Adipocyte (in vitro differentiated cells): ENCODE measurements around the gene CASKIN1.

Experiments
- DNase-seq: peaks from one replicate; pipeline ENCODE4 v3.0.0-alpha.2; 2015; ENCODE audit warnings: low read depth
- H3K27me3 ChIP-seq: replicated peaks from 2 replicates; pipeline ENCODE4 v1.7.0; 2013; ENCODE audit warnings: mild to moderate bottlenecking, low read length, moderate library complexity; ENCODE audit not compliant: control insufficient read depth, insufficient read depth
- H3K36me3 ChIP-seq: 2 replicates; pipeline ENCODE4 v1.7.0; 2013; ENCODE audit warnings: low read length, mild to moderate bottlenecking, moderate library complexity; ENCODE audit not compliant: control insufficient read depth, insufficient read depth, severe bottlenecking
- H3K4me1 ChIP-seq: 2 replicates; pipeline ENCODE4 v1.7.0; 2013; ENCODE audit warnings: mild to moderate bottlenecking, low read length, moderate library complexity; ENCODE audit not compliant: control insufficient read depth, insufficient read depth
- H3K4me3 ChIP-seq: 2 replicates; pipeline ENCODE4 v1.7.0; 2013; ENCODE audit warnings: mild to moderate bottlenecking, low read length, moderate library complexity
- H3K9ac ChIP-seq: 2 replicates; pipeline ENCODE4 v1.7.0; 2013; ENCODE audit warnings: mild to moderate bottlenecking, low read length, moderate library complexity
- H3K9me3 ChIP-seq: 2 replicates; pipeline ENCODE4 v1.7.0; 2013; ENCODE audit warnings: mild to moderate bottlenecking, low read length, moderate library complexity; ENCODE audit not compliant: control insufficient read depth

The CASKIN1 gene

DNA sequence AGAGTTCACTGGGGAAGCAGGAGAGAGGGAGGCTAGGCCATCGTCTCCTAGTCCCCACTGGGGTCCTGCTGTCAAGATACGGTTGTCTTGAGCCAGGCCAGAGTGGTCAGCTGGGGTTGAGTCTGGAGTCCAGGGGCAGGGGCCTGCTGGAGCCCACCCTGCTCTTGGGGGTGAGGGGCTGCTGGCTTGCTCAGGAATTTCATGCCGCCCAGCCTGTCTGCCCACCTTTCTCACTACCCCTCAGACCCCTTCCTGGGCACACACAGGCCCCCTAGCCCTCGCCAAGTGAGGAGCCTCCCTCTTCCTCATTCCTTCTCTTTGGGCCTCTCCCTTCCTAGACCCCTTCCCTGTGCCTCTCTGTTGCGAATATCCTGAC, 39.6 kb downstream of the CASKIN1 start:
- Histone ChIP-seq H3K9me3 (no peaks in the 10 kb centered on the region), H3K36me3 (peaks cover 5% of the 10 kb centered on the region), H3K4me3 (peak overlapping the region; percentile 95), H3K4me1 (peaks cover 69% of the 10 kb centered on the region), H3K9ac (peak overlapping the region; percentile 97), H3K27me3 (no peaks in the 10 kb centered on the region)
- DNase-seq, result no peak

DNA sequence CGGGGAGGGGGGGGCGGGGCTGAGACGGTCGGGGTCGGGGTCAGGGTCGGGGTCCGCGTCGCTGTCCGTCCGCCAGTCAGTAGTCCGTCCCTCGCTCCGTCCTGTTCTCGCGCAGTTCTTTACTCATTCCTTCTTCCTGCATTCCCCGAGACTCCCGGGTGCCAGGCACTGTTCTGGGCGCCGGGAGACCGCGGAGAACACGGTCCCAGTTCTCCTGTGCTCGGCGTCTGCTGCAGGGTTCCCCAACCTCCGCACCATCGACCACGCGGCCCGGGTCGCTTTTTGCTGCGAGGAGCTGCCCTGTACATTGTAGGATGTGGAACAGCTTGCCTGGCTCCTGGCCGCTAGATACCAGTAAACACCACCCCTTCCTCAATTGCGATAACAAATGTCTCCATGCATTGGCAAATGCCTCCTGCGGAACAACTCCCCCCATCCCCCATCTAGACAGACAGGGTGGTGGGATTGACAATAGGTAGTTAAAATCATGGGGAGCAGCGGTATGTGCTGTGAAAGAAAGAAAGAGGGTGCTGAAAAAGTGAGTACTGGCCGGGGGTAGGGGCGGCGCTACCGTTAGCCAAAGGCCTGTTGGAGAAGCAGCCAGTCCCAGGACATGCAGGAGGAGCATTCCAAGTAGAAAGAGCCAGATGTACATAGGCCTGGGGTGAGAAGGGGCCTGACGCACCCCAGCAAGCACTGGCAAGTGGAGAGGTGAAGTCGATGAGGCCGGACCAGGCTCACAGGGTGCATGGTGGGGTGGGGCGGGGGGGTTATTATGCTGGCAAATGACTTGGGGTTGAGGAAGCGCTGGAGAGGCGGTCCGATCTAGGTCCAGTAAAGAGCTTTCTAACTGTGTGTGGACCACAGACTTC, 40.2 kb downstream of the CASKIN1 start:
- H3K9ac ChIP-seq, result peak overlapping the region; percentile 97
- H3K4me1 ChIP-seq, result peaks cover 69% of the 10 kb centered on the region
- H3K4me3 ChIP-seq, result peak overlapping the region; percentile 95
- no peaks in the 10 kb centered on the region for H3K27me3 ChIP-seq
- peak; percentile 70 for DNase-seq
- H3K36me3 ChIP-seq, result peaks cover 12% of the 10 kb centered on the region
- H3K9me3 ChIP-seq, result no peaks in the 10 kb centered on the region

DNA sequence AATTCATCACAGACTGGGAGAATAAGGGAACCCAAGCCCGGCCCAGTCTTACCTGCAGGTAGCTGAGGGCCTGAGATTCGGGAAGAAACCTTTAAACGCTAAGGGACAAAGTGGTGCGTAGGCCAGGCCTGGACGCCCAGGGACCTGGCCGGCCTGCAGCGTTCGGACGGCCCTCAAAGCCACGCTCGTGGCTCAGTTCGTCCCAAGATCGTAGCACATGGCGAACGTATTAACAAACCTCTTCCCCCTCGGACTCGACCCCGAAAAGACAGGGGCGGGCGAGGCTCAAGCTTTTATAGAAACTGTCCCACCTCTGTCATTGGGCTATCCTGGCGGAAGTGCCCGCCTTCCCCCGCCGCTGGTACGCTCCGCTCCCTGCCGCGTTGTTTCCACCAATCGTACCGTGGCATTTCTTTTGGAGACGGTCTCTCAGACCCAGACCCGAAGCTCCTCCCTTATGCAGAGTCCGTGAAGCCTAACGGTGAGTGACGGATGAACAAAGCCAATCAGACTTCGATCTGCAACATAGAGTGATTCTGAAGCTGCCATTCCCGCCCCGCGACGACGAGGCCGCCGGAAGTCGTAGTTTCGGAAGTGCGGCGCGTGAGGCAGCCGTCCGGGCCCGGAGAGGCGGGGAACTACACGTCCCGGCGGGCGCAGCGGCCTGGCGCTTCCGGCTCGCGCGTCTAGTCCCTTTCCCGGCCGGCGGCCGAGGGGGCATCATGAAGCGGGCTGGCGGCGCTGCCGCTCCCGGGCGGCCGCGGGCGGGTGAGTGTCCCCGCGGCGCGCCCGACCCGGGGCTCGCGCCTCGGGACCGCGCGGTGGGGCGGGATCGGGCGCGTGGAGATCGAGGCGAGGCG, 41.1 kb downstream of the CASKIN1 start, which contains the start of gene TRAF7:
Gene TRAF7 (plus strand): TSS at position 692 of the 860 bp plus-strand sequence. CDS start 8,139 bp downstream, outside the sequence.
- H3K4me1 ChIP-seq, result peaks cover 68% of the 10 kb centered on the region
- no peaks in the 10 kb centered on the region for H3K9me3 ChIP-seq
- peak within 1 kb of the TSS; percentile 100 for H3K9ac ChIP-seq
- no peaks in the 10 kb centered on the region for H3K27me3 ChIP-seq
- peak within 1 kb of the TSS; percentile 99 for H3K4me3 ChIP-seq
- peaks cover 13% of the 10 kb centered on the region for H3K36me3 ChIP-seq
- peak; percentile 100 for DNase-seq

DNA sequence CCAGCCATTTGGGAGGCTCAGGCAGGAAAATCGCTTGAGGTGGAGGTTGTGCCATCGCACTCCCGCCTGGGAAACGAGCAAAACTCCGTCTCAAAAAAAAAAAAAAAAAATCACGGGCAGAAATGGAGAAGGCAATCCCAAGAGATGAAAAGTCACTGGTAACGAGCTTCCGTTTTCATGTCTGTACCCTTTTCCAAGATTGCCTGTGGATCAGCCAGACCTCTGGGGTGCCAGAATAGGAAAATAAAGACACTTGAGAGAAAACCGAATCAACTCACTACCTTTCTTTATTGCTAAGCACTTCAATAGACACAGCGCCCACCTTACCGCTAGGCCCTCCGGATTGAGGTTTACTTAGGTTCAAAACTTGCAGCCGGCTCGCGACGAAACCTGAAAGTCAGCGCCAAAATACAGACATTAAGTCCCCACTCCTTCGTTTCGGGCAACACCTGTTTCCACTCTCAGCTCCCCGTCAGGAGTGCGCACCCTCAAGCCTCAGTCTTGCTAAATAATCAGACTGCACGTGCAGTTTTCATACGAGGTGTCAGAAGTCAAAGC, 41.8 kb downstream of the CASKIN1 start:
- DNase-seq, result peak; percentile 50
- Histone ChIP-seq H3K36me3 (peaks cover 13% of the 10 kb centered on the region), H3K4me1 (peaks cover 65% of the 10 kb centered on the region), H3K9ac (peak overlapping the region; percentile 100), H3K27me3 (no peaks in the 10 kb centered on the region), H3K4me3 (peak overlapping the region; percentile 99), H3K9me3 (no peaks in the 10 kb centered on the region)

DNA sequence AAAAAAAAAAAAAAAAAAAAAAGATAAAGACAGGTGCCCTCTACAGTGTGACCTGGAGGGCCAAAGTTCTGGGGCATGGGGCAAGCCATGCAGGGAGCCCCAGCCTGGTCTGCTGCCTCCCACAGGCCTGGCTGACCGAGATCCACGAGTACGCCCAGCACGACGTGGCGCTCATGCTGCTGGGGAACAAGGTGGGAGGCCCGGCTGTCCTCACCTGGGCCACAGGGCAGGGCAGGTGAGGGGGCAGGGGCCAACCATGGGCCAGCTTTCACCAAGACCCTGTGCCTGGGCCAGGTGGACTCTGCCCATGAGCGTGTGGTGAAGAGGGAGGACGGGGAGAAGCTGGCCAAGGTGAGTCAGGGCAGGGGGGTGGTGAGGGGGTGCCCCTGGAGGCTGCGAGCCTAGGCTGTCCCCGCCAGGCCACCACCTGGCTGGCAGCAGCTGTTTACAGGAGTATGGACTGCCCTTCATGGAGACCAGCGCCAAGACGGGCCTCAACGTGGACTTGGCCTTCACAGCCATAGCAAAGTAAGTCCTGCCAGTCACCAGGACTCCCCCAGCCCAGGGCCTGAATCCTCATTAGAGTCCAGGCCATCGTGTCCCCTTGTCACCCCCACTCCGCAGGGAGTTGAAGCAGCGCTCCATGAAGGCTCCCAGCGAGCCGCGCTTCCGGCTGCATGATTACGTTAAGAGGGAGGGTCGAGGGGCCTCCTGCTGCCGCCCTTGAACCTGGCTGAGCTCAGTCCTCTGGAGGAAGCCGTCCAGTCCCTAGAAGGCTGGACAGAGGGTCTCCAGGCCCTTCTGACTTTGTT, 43.5 kb downstream of the CASKIN1 start:
- DNase-seq, result no peak
- H3K4me1 ChIP-seq, result peaks cover 51% of the 10 kb centered on the region

DNA sequence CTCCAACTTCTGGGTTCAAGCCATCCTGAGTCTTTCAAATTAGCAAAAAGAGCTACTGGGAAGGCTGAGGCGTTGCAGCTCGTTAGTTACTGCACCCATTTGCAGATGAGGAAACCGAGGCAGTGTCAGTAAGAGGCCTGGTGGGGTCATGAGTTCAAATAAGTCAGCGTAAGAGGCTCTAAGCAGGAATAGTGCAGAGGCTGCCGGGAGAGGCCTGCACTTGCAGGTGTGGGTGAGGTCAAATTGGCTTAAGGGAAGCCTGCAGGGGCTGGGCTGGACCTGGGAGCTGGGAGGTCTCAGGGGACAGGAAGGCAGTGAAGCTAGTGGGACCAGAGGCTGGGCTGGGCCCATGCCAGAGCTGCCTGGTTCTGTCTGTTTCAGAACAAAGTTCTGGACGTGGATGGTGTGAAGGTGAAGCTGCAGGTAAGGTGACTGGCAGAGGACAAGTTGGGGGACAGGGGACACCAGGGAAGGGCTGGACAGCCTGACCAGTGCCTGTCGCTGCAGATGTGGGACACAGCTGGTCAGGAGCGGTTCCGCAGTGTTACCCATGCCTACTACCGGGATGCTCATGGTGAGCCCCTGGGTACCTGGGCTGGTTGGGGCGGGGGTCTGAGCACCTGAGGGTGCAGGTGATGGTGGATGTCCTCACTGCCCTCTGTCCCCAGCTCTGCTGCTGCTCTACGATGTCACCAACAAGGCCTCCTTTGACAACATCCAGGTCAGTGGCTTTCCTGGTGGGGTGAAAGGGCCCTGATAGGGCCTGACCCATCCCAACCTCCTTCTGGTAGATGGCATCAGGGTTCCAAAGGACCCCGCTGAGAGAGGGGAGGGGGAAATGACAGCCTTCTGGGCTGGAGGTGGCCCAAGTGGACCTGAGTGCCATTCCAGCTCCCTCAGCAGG, 45.0 kb downstream of the CASKIN1 start:
- peak overlapping the region; percentile 29 for H3K4me3 ChIP-seq
- H3K27me3 ChIP-seq, result no peaks in the 10 kb centered on the region
- DNase-seq, result no peak
- H3K4me1 ChIP-seq, result peaks cover 39% of the 10 kb centered on the region
- H3K9me3 ChIP-seq, result no peaks in the 10 kb centered on the region
- H3K9ac ChIP-seq, result peak overlapping the region; percentile 100
- H3K36me3 ChIP-seq, result peaks cover 13% of the 10 kb centered on the region

More for the DNA sequence above, 43.5 kb downstream of the CASKIN1 start:
- peak overlapping the region; percentile 100 for H3K9ac ChIP-seq
- peak overlapping the region; percentile 99 for H3K4me3 ChIP-seq
- no peaks in the 10 kb centered on the region for H3K9me3 ChIP-seq
- no peaks in the 10 kb centered on the region for H3K27me3 ChIP-seq
- H3K36me3 ChIP-seq, result peaks cover 13% of the 10 kb centered on the region

DNA sequence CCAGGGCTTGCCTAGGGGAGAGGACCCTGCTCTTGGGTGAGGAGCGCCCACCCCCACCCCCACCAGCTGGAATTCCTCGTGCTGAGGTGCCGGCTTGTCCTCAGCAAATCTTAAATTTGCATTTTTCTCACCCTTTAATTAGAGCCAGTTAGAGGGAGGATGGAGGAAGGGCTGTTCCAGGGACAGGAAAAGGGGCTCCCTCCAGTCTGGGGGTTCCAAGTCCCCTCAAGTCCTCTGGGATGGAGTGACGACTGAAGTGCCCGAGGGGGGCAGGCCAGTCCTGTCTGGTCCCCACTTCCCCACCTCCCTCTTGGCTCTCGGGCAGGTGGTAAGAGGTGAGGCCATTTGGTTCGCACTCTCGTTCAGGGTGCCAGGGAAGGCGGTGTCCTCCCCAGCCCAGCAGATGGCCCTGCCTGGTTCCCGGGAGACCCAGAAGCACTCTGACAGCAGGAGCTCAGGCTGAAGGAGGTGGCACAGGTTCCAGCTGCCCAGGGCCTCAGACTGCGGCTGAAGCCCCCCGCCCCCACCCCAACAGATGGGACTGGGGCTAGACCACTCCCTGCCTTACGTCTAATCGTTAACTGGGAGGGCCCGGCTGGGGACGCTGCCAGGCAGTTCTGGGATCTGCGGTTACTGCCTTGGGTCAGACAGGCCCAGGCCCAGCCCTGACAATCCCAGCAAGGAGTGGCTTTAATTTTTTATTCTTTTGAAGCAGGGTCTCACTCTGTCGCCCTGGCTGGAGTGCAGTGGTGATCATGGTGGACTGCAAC, 45.8 kb downstream of the CASKIN1 start:
- peaks cover 13% of the 10 kb centered on the region for H3K36me3 ChIP-seq
- H3K9me3 ChIP-seq, result no peaks in the 10 kb centered on the region
- no peak overlapping the region for H3K4me3 ChIP-seq
- no peak for DNase-seq
- H3K27me3 ChIP-seq, result no peaks in the 10 kb centered on the region
- H3K4me1 ChIP-seq, result peaks cover 39% of the 10 kb centered on the region
- H3K9ac ChIP-seq, result peak overlapping the region; percentile 100

DNA sequence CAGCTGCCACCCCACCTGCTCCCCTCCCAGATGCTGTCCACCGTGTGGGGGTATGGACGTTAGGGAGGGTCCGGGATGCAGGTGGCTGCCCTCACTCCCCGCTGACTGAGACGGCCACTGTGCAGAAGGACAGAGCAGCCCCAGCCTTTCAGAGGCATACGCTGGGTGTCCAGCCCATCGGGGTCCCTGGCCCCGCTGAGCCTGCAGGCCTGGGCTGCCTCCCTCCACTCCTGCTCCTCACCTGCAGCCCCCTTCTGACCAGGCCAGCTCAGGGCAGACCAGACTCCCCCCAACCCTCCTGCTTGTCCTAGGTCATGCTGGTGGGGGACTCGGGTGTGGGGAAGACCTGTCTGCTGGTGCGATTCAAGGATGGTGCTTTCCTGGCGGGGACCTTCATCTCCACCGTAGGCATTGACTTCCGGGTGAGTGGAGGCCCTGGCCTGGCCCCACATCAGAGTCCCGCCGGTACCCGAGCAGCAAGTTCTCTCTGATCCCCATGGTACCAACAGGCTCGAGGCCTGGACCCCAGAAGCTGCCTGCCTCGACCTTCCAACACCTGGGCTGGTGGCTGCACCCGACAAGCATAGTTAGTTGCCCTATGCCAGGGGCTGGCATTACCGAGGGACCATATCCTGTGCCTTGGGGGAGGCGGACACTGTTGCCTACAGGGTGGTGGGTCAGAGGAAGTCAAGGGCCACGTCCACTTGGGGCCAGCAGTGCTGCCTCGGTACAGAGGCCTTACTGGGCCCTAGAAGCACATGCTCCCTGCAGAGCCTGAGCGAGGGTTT, 46.6 kb downstream of the CASKIN1 start:
- Histone ChIP-seq H3K9ac (peak overlapping the region; percentile 100), H3K4me3 (peak overlapping the region; percentile 66), H3K9me3 (no peaks in the 10 kb centered on the region), H3K27me3 (no peaks in the 10 kb centered on the region), H3K36me3 (peaks cover 13% of the 10 kb centered on the region), H3K4me1 (peaks cover 39% of the 10 kb centered on the region)
- no peak for DNase-seq
